GM23338 (cell line): ENCODE measurements around the gene BCAP31. TPM values are rescaled to one million over a fixed set of nuclear protein-coding genes. Genes with fewer than 3 reads are reported as not detected.

Experiments used
- ATAC-seq: fragments of 200-7000 bp; cut with Tn5 transposase; 3 replicates; pipeline ENCODE4 v1.9.1; 2020
- DNase-seq: peaks from one replicate; pipeline ENCODE4 v3.0.0-alpha.2; 2015; ENCODE audit warnings: low spot score
- H2AFZ ChIP-seq: fragments of 200-600 bp; sonication (generic); 2 replicates; pipeline ENCODE4 v1.8.0; 2016; ENCODE audit warnings: antibody characterized with exemption, mild to moderate bottlenecking, moderate library complexity
- H3F3A ChIP-seq: fragments of 200-600 bp; sonication (generic); replicated peaks from 2 replicates; pipeline ENCODE4 v1.8.0; 2017; ENCODE audit warnings: antibody characterized with exemption, mixed run types, low read depth
- H3K27ac ChIP-seq: fragments of 200-600 bp; sonication (generic); 2 replicates; pipeline ENCODE4 v1.6.1; 2016; ENCODE audit warnings: low read depth
- H3K27me3 ChIP-seq: fragments of 200-600 bp; sonication (generic); 2 replicates; pipeline ENCODE4 v1.8.0; 2016; ENCODE audit warnings: mild to moderate bottlenecking, mixed run types, moderate library complexity; ENCODE audit not compliant: insufficient read depth
- H3K36me3 ChIP-seq: fragments of 200-600 bp; sonication (generic); 2 replicates; pipeline ENCODE4 v1.8.0; 2016; ENCODE audit warnings: mild to moderate bottlenecking; ENCODE audit not compliant: insufficient read depth
- H3K4me1 ChIP-seq: fragments of 200-600 bp; sonication (generic); 2 replicates; pipeline ENCODE4 v1.8.0; 2016; ENCODE audit warnings: mild to moderate bottlenecking, moderate library complexity; ENCODE audit not compliant: insufficient read depth
- H3K4me2 ChIP-seq: fragments of 200-600 bp; sonication (generic); 2 replicates; pipeline ENCODE4 v1.7.1; 2017; ENCODE audit warnings: mixed run types
- H3K4me3 ChIP-seq: fragments of 200-600 bp; sonication (generic); 2 replicates; pipeline ENCODE4 v1.6.1; 2016; ENCODE audit warnings: mixed run types
- H3K79me2 ChIP-seq: fragments of 200-600 bp; sonication (generic); replicated peaks from 2 replicates; pipeline ENCODE4 v1.8.0; 2017; ENCODE audit warnings: mild to moderate bottlenecking; ENCODE audit not compliant: insufficient read depth
- H3K9me2 ChIP-seq: fragments of 200-600 bp; sonication (generic); 2 replicates; pipeline ENCODE4 v1.8.0; 2017; ENCODE audit not compliant: insufficient read depth
- H4K20me1 ChIP-seq: fragments of 200-600 bp; sonication (generic); replicated peaks from 2 replicates; pipeline ENCODE4 v1.8.0; 2017; ENCODE audit warnings: mild to moderate bottlenecking; ENCODE audit not compliant: insufficient read depth
- H3K27ac Mint-ChIP-seq: 2 replicates; pipeline ENCODE4 v1.8.0; 2020; ENCODE audit warnings: inconsistent platforms, mild to moderate bottlenecking, moderate library complexity, mixed read lengths
- H3K27me3 Mint-ChIP-seq: 3 replicates; pipeline ENCODE4 v1.8.0; 2022; ENCODE audit warnings: low read depth, mild to moderate bottlenecking, moderate library complexity, mixed read lengths, inconsistent platforms; ENCODE audit not compliant: insufficient read depth, poor library complexity
- H3K36me3 Mint-ChIP-seq: 3 replicates; pipeline ENCODE4 v1.8.0; 2021; ENCODE audit warnings: low read depth, mild to moderate bottlenecking, inconsistent platforms, moderate library complexity, mixed read lengths
- H3K4me1 Mint-ChIP-seq: 3 replicates; pipeline ENCODE4 v1.8.0; 2020; ENCODE audit warnings: mild to moderate bottlenecking, inconsistent platforms, mixed read lengths
- H3K4me3 Mint-ChIP-seq: 3 replicates; pipeline ENCODE4 v1.8.0; 2021; ENCODE audit warnings: moderate library complexity, mild to moderate bottlenecking, inconsistent platforms, mixed read lengths
- H3K9me3 Mint-ChIP-seq: 3 replicates; pipeline ENCODE4 v1.8.0; 2020; ENCODE audit warnings: moderate library complexity, mild to moderate bottlenecking, inconsistent platforms, mixed read lengths
- CREB1 ChIP-seq: fragments of 250-450 bp; sonication (Bioruptor Pico); IDR thresholded peaks from 2 replicates; pipeline ENCODE4 v1.5.0; 2020; ENCODE audit warnings: low read depth, mild to moderate bottlenecking, moderate library complexity
- ETS1 ChIP-seq: IDR thresholded peaks from 2 replicates; pipeline ENCODE4 v1.6.1; 2016; ENCODE audit warnings: antibody characterized with exemption
- EZH2 ChIP-seq: fragments of 200-600 bp; sonication (generic); IDR thresholded peaks from one replicate; pipeline ENCODE4 v1.8.0; 2017; ENCODE audit warnings: antibody characterized with exemption, mild to moderate bottlenecking, low read depth; ENCODE audit not compliant: unreplicated experiment
- EZH2phosphoT487 ChIP-seq: fragments of 200-600 bp; sonication (generic); IDR thresholded peaks from one replicate; pipeline ENCODE4 v1.8.1; 2018; ENCODE audit warnings: antibody characterized with exemption; ENCODE audit not compliant: unreplicated experiment
- JUNB ChIP-seq: IDR thresholded peaks from one replicate; pipeline ENCODE4 v1.6.1; 2016; ENCODE audit warnings: antibody characterized with exemption; ENCODE audit not compliant: unreplicated experiment
- NANOG ChIP-seq: IDR thresholded peaks from 2 replicates; pipeline ENCODE4 v1.6.1; 2016; ENCODE audit warnings: antibody characterized with exemption, borderline replicate concordance
- POLR2AphosphoS5 ChIP-seq: IDR thresholded peaks from 2 replicates; pipeline ENCODE4 v1.6.1; 2016; ENCODE audit warnings: antibody characterized with exemption, low read depth
- STAT1 ChIP-seq: IDR thresholded peaks from one replicate; pipeline ENCODE4 v1.6.1; 2016; ENCODE audit warnings: antibody characterized with exemption; ENCODE audit not compliant: unreplicated experiment
- ZNF114 ChIP-seq: fragments of 250-450 bp; sonication (Bioruptor Pico); IDR thresholded peaks from 2 replicates; pipeline ENCODE4 v1.5.0; 2020; ENCODE audit warnings: mild to moderate bottlenecking, moderate library complexity
- ZNF331 ChIP-seq: fragments of 250-450 bp; sonication (Bioruptor Pico); IDR thresholded peaks from 2 replicates; pipeline ENCODE4 v1.5.0; 2020; ENCODE audit warnings: low read depth, mild to moderate bottlenecking, moderate library complexity
- polyA plus RNA-seq: library from polyadenylated mRNA; unstranded; fragments of >200 nt; fragmentation: Nextera tagmentation; extraction: Ambion mirVana; gene quantifications from 2 replicates; pipeline ENCODE4 v1.2.1, GENCODE V29; 2016
- total RNA-seq: library from RNA; depleted of rRNA; stranded (reverse); fragments of >200 nt; shearing (Covaris generic); gene quantifications from 2 replicates; pipeline ENCODE4 v1.2.3, GENCODE V29; 2014
- TF ChIP-seq, protein P1 (sequence below): fragments of 250-450 bp; sonication (Bioruptor Pico); IDR thresholded peaks from 2 replicates; pipeline ENCODE4 v1.5.0; 2020; ENCODE audit warnings: mild to moderate bottlenecking, moderate library complexity

The BCAP31 gene
- total and polyA plus RNA-seq, 2 experiments from 2014 or later = 85.0 to 145 TPM

DNA sequence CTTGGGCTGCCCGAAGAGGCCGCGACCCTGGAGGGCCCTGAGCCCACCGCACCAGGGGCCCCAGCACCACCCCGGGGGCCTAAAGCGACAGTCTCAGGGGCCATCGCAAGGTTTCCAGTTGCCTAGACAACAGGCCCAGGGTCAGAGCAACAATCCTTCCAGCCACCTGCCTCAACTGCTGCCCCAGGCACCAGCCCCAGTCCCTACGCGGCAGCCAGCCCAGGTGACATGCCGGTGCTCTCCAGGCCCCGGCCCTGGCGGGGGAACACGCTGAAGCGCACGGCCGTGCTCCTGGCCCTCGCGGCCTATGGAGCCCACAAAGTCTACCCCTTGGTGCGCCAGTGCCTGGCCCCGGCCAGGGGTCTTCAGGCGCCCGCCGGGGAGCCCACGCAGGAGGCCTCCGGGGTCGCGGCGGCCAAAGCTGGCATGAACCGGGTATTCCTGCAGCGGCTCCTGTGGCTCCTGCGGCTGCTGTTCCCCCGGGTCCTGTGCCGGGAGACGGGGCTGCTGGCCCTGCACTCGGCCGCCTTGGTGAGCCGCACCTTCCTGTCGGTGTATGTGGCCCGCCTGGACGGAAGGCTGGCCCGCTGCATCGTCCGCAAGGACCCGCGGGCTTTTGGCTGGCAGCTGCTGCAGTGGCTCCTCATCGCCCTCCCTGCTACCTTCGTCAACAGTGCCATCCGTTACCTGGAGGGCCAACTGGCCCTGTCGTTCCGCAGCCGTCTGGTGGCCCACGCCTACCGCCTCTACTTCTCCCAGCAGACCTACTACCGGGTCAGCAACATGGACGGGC, 1.0 kb upstream of the BCAP31 start:
- no peak overlapping the region for H2AFZ ChIP-seq
- H3K4me3 Mint-ChIP-seq = no peak overlapping the region; the same call in 2 of the 3 replicates
- 0 out of 2 replicates have a peak, but pooled peaks cover 10% of the 10 kb centered on the region for H4K20me1 ChIP-seq
- no peaks in the 10 kb centered on the region for H3F3A ChIP-seq
- H3K4me1 ChIP-seq = peaks cover 15% of the 10 kb centered on the region; the same call in 1 of the 2 replicates
- peak; percentile 2 for ATAC-seq
- no peaks in the 10 kb centered on the region for H3K27me3 Mint-ChIP-seq
- H3K27ac Mint-ChIP-seq = no peak overlapping the region
- H3K27ac ChIP-seq = no peak overlapping the region
- peak; percentile 38 for DNase-seq
- no peaks in the 10 kb centered on the region for H3K9me3 Mint-ChIP-seq
- no peak for TF ChIP-seq JUNB
- TF ChIP-seq, protein P1, sequence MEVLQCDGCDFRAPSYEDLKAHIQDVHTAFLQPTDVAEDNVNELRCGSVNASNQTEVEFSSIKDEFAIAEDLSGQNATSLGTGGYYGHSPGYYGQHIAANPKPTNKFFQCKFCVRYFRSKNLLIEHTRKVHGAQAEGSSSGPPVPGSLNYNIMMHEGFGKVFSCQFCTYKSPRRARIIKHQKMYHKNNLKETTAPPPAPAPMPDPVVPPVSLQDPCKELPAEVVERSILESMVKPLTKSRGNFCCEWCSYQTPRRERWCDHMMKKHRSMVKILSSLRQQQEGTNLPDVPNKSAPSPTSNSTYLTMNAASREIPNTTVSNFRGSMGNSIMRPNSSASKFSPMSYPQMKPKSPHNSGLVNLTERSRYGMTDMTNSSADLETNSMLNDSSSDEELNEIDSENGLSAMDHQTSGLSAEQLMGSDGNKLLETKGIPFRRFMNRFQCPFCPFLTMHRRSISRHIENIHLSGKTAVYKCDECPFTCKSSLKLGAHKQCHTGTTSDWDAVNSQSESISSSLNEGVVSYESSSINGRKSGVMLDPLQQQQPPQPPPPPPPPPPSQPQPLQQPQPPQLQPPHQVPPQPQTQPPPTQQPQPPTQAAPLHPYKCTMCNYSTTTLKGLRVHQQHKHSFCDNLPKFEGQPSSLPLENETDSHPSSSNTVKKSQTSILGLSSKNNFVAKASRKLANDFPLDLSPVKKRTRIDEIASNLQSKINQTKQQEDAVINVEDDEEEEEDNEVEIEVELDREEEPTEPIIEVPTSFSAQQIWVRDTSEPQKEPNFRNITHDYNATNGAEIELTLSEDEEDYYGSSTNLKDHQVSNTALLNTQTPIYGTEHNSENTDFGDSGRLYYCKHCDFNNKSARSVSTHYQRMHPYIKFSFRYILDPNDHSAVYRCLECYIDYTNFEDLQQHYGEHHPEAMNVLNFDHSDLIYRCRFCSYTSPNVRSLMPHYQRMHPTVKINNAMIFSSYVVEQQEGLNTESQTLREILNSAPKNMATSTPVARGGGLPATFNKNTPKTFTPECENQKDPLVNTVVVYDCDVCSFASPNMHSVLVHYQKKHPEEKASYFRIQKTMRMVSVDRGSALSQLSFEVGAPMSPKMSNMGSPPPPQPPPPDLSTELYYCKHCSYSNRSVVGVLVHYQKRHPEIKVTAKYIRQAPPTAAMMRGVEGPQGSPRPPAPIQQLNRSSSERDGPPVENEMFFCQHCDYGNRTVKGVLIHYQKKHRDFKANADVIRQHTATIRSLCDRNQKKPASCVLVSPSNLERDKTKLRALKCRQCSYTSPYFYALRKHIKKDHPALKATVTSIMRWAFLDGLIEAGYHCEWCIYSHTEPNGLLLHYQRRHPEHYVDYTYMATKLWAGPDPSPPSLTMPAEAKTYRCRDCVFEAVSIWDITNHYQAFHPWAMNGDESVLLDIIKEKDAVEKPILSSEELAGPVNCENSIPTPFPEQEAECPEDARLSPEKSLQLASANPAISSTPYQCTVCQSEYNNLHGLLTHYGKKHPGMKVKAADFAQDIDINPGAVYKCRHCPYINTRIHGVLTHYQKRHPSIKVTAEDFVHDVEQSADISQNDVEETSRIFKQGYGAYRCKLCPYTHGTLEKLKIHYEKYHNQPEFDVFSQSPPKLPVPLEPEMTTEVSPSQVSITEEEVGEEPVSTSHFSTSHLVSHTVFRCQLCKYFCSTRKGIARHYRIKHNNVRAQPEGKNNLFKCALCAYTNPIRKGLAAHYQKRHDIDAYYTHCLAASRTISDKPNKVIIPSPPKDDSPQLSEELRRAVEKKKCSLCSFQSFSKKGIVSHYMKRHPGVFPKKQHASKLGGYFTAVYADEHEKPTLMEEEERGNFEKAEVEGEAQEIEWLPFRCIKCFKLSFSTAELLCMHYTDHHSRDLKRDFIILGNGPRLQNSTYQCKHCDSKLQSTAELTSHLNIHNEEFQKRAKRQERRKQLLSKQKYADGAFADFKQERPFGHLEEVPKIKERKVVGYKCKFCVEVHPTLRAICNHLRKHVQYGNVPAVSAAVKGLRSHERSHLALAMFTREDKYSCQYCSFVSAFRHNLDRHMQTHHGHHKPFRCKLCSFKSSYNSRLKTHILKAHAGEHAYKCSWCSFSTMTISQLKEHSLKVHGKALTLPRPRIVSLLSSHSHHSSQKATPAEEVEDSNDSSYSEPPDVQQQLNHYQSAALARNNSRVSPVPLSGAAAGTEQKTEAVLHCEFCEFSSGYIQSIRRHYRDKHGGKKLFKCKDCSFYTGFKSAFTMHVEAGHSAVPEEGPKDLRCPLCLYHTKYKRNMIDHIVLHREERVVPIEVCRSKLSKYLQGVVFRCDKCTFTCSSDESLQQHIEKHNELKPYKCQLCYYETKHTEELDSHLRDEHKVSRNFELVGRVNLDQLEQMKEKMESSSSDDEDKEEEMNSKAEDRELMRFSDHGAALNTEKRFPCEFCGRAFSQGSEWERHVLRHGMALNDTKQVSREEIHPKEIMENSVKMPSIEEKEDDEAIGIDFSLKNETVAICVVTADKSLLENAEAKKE = no peak
- TF ChIP-seq ZNF331 (CRISPR knock-in tag) = no peak
- TF ChIP-seq ZNF114 (CRISPR knock-in tag) = no peak
- TF ChIP-seq EZH2phosphoT487 = no peak
- no peak for TF ChIP-seq NANOG
- no peak for TF ChIP-seq STAT1
- TF ChIP-seq EZH2 = no peak
- TF ChIP-seq CREB1 (CRISPR knock-in tag) = no peak
- no peak for TF ChIP-seq POLR2AphosphoS5
- no peak for TF ChIP-seq ETS1
- H3K27me3 ChIP-seq = no peaks in the 10 kb centered on the region
- H3K79me2 ChIP-seq = peaks cover 27% of the 10 kb centered on the region
- peaks cover 17% of the 10 kb centered on the region; the same call in 2 of the 3 replicates for H3K36me3 Mint-ChIP-seq
- no peaks in the 10 kb centered on the region for H3K36me3 ChIP-seq
- peaks cover 19% of the 10 kb centered on the region; the same call in 2 of the 3 replicates for H3K4me1 Mint-ChIP-seq
- peak overlapping the region; percentile 65; the same call in 1 of the 2 replicates for H3K4me3 ChIP-seq
- H3K4me2 ChIP-seq = peak overlapping the region; percentile 71
- no peaks in the 10 kb centered on the region for H3K9me2 ChIP-seq
